NCI-H128 (cell line): Measurements from ENCODE around the gene PTGDR2.

ENCODE experiments used
- DNase-seq: peaks from one replicate; lab custom pipeline; 2025; ENCODE audit not compliant: unreplicated experiment; lab: John Stamatoyannopoulos, UW

Gene PTGDR2

GRCh38 chr11:60859616-60860250 is 4.0 kb upstream of the PTGDR2 start:
- no peak for DNase-seq

- DNase-seq: no peak
Observed at GRCh38 chr11:60858731-60859464, 3.1 kb upstream of the PTGDR2 start.

GRCh38 chr11:60858236-60858635 is 2.5 kb upstream of the PTGDR2 start:
- DNase-seq: no peak

- no peak for DNase-seq
Observed at GRCh38 chr11:60857378-60858232, 1.9 kb upstream of the PTGDR2 start.

- DNase-seq: no peak
Observed at GRCh38 chr11:60854847-60855725, 664 bp downstream of the PTGDR2 start.

- DNase-seq: no peak
Observed at GRCh38 chr11:60854140-60854846, 1.5 kb downstream of the PTGDR2 start.

GRCh38 chr11:60852982-60853950 is 2.5 kb downstream of the PTGDR2 start:
- DNase-seq: no peak

- no peak for DNase-seq
Observed at GRCh38 chr11:60852117-60852981, 3.4 kb downstream of the PTGDR2 start.

- DNase-seq: no peak
Observed at GRCh38 chr11:60851327-60852104, 4.2 kb downstream of the PTGDR2 start.

GRCh38 chr11:60849641-60850520 is 5.9 kb downstream of the PTGDR2 start:
- no peak for DNase-seq

GRCh38 chr11:60848714-60849151 is 7.0 kb downstream of the PTGDR2 start:
- DNase-seq: no peak

- no peak for DNase-seq
Observed at GRCh38 chr11:60847896-60848295, 7.9 kb downstream of the PTGDR2 start.

- no peak for DNase-seq
Observed at GRCh38 chr11:60847281-60847680, 8.5 kb downstream of the PTGDR2 start.

- DNase-seq: no peak
Observed at GRCh38 chr11:60845338-60845737, 10.4 kb downstream of the PTGDR2 start.

- no peak for DNase-seq
Observed at GRCh38 chr11:60844870-60845221, 10.9 kb downstream of the PTGDR2 start.
